ENCODE results near the gene SLC7A7.
"Not testable (repeated sequence)": the region's sequence is repeated elsewhere in the genome, so short reads cannot be mapped to it uniquely, and the experiment has no call there.

DNA sequence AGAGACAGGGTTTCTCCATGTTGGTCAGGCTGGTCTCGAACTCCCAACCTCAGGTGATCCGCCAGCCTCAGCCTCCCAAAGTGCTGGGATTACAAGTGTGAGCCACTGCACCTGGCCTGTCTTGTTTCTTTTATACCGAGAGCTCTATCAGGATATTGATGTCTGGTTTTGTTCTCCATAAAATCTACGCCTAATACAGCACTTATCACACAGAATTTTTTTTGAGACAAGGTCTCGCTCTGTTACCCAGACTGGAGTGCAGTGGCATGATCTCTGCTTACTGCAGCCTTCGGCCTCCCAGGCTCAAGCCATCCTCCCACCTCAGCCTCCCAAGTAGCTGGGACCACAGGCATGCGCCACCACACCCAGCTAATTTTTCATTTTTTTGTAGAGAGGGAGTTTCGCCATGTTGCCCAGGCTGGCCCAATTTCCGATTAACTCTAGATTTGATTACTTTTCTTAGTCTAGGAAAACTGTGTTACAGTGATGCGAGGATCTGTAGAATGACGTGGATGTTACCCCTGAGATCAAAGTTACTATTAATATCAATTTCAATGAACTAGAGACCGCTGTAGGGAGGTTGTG is 13.9 kb upstream of the SLC7A7 start:
- TF ChIP-seq POLR2A (IDR thresholded peaks at IDR 0.05), result not testable (repeated sequence)
- TF ChIP-seq, protein P1, sequence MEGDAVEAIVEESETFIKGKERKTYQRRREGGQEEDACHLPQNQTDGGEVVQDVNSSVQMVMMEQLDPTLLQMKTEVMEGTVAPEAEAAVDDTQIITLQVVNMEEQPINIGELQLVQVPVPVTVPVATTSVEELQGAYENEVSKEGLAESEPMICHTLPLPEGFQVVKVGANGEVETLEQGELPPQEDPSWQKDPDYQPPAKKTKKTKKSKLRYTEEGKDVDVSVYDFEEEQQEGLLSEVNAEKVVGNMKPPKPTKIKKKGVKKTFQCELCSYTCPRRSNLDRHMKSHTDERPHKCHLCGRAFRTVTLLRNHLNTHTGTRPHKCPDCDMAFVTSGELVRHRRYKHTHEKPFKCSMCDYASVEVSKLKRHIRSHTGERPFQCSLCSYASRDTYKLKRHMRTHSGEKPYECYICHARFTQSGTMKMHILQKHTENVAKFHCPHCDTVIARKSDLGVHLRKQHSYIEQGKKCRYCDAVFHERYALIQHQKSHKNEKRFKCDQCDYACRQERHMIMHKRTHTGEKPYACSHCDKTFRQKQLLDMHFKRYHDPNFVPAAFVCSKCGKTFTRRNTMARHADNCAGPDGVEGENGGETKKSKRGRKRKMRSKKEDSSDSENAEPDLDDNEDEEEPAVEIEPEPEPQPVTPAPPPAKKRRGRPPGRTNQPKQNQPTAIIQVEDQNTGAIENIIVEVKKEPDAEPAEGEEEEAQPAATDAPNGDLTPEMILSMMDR (IDR thresholded peaks at IDR 0.05), result not testable (repeated sequence)
